Neuronal stem cell (in vitro differentiated cells): Measurements from ENCODE around the gene CRYBA2.

ENCODE experiments used
- DNase-seq: peaks from one replicate; pipeline ENCODE4 v3.0.0-alpha.2; 2013; ENCODE audit warnings: low spot score
- H2AFZ ChIP-seq: one replicate; pipeline ENCODE4 v1.6.1; 2013; ENCODE audit warnings: mild to moderate bottlenecking, low read length, inconsistent platforms
- H2AK5ac ChIP-seq: 2 replicates; pipeline ENCODE4 v1.6.1; 2013; ENCODE audit warnings: low read depth, mild to moderate bottlenecking, inconsistent platforms, low read length, moderate library complexity, mixed read lengths
- H2BK120ac ChIP-seq: 2 replicates; pipeline ENCODE4 v1.6.1; 2013; ENCODE audit warnings: low read depth, mild to moderate bottlenecking, inconsistent platforms, low read length, moderate library complexity, mixed read lengths
- H2BK12ac ChIP-seq: one replicate; pipeline ENCODE4 v1.6.1; 2013; ENCODE audit warnings: low read length, inconsistent platforms
- H2BK15ac ChIP-seq: 2 replicates; pipeline ENCODE4 v1.6.1; 2013; ENCODE audit warnings: mild to moderate bottlenecking, low read length, inconsistent platforms, mixed read lengths
- H2BK5ac ChIP-seq: one replicate; pipeline ENCODE4 v1.6.1; 2013; ENCODE audit warnings: inconsistent platforms, mild to moderate bottlenecking, low read length, moderate library complexity
- H3K14ac ChIP-seq: one replicate; pipeline ENCODE4 v1.6.1; 2013; ENCODE audit warnings: low read length, inconsistent platforms
- H3K18ac ChIP-seq: 2 replicates; pipeline ENCODE4 v1.6.1; 2013; ENCODE audit warnings: low read length, inconsistent platforms
- H3K23ac ChIP-seq: 2 replicates; pipeline ENCODE4 v1.6.1; 2013; ENCODE audit warnings: low read depth, mild to moderate bottlenecking, mixed read lengths, low read length, inconsistent platforms; ENCODE audit not compliant: poor library complexity
- H3K27ac ChIP-seq: replicated peaks from 3 replicates; pipeline ENCODE4 v1.5.1; 2013; ENCODE audit warnings: low read length, inconsistent platforms
- H3K27me3 ChIP-seq, 3 experiments: 2 replicates each; pipeline ENCODE4 v1.6.1; 2013; ENCODE audit warnings: low read length in 3 of 3, mild to moderate bottlenecking in 2 of 3, inconsistent platforms in 1 of 3, low read depth in 1 of 3, mixed read lengths in 1 of 3, moderate library complexity in 1 of 3; ENCODE audit not compliant: control insufficient read depth in 3 of 3, insufficient read depth in 3 of 3
- H3K36me3 ChIP-seq, 2 donors: replicated peaks in 1 of 2; 2 replicates each; pipeline ENCODE4 v1.6.1; 2013; ENCODE audit warnings: low read length in 2 of 2; ENCODE audit not compliant: control insufficient read depth in 2 of 2, insufficient read depth in 2 of 2
- H3K4ac ChIP-seq: 2 replicates; pipeline ENCODE4 v1.6.1; 2013; ENCODE audit warnings: inconsistent platforms, mild to moderate bottlenecking, low read length, moderate library complexity
- H3K4me1 ChIP-seq, 2 donors: 1 replicate in 1 of 2; 2 replicates in 1 of 2; pipeline ENCODE4 v1.6.1; 2013; ENCODE audit warnings: low read length in 2 of 2, low read depth in 1 of 2; ENCODE audit not compliant: control insufficient read depth in 2 of 2, insufficient read depth in 1 of 2
- H3K4me2 ChIP-seq: one replicate; pipeline ENCODE4 v1.6.1; 2013; ENCODE audit warnings: mild to moderate bottlenecking, low read length, inconsistent platforms; ENCODE audit not compliant: insufficient read depth, poor library complexity, severe bottlenecking
- H3K4me3 ChIP-seq, 2 donors: 2 replicates each; pipeline ENCODE4 v1.5.1; 2013; ENCODE audit warnings: low read length in 2 of 2, mild to moderate bottlenecking in 2 of 2, inconsistent platforms in 1 of 2, moderate library complexity in 1 of 2
- H3K79me1 ChIP-seq: one replicate; pipeline ENCODE4 v1.6.1; 2013; ENCODE audit warnings: low read depth, mild to moderate bottlenecking, inconsistent platforms, low read length, moderate library complexity
- H3K9ac ChIP-seq: one replicate; pipeline ENCODE4 v1.6.1; 2013; ENCODE audit warnings: mild to moderate bottlenecking, low read depth, low read length, inconsistent platforms; ENCODE audit not compliant: poor library complexity
- H3K9me3 ChIP-seq, 2 donors: replicated peaks in 1 of 2; 2 replicates each; pipeline versions ENCODE3 to v1.6.1; 2013; ENCODE audit warnings: low read length in 2 of 2, mild to moderate bottlenecking in 2 of 2, inconsistent platforms in 1 of 2, low read depth in 1 of 2, mixed read lengths in 1 of 2, moderate library complexity in 1 of 2; ENCODE audit not compliant: control insufficient read depth in 2 of 2, insufficient read depth in 1 of 2
- H4K8ac ChIP-seq: one replicate; pipeline ENCODE4 v1.6.1; 2013; ENCODE audit warnings: low read depth, mild to moderate bottlenecking, inconsistent platforms, low read length, moderate library complexity
- H4K91ac ChIP-seq: one replicate; pipeline ENCODE4 v1.6.1; 2013; ENCODE audit warnings: low read length, low read depth, mild to moderate bottlenecking, inconsistent platforms; ENCODE audit not compliant: poor library complexity
- WGBS, 2 donors: extraction: QIAGEN DNeasy Blood & Tissue Kit; methylation state at CpG; one replicate each; pipeline ENCODE4 v1.1.7; 2013; ENCODE audit warnings: missing lambda C conversion rate in 2 of 2, mixed read lengths in 1 of 2; ENCODE audit not compliant: insufficient read length in 2 of 2, insufficient replicate concordance in 1 of 2; ENCODE audit errors: extremely low coverage in 2 of 2; 5-methylcytosine and 5-hydroxymethylcytosine counted together
- small RNA-seq: library from polyadenylated mRNA; stranded (forward); fragments of <200 nt; extraction: miRNeasy Mini kit (QIAGEN cat#:217004); gene quantifications from one replicate; pipeline ENCODE3, GENCODE V24; 2013; ENCODE audit not compliant: insufficient read depth

CRYBA2 gene

DNA sequence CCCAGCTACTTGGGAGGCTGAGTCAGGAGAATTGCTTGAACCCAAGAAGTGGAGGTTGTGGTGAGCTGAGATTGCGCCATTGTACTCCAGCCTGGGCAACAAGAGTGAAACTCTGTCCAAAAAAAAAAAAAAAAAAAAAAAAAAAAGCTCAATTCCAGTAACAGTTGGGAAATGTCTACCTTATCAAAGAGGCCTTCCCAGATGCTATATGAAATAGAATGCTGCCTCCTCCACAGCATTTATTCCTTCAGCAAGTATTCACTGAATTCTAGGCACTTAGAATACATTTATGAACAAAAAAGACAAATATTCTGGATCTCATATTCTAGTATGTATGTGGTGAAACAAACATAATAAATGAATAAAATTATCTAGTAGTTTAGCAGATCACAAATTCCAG, 46.6 kb downstream of the CRYBA2 start:
- Histone ChIP-seq H2AK5ac (no peak overlapping the region), H3K27ac (no peak overlapping the region), H3K27me3 (peaks cover 0 to 17% (median 2%) of the 10 kb centered on the region in 3 experiments), H2BK15ac (no peak overlapping the region), H3K9me3 (no peaks in the 10 kb centered on the region), H2BK12ac (no peak overlapping the region), H3K4ac (no peak overlapping the region), H2BK5ac (no peak overlapping the region), H3K14ac (no peak overlapping the region), H4K91ac (no peak overlapping the region), H3K4me2 (no peak overlapping the region), H3K4me1 (no peaks in the 10 kb centered on the region), H3K36me3 (no peaks in the 10 kb centered on the region), H3K4me3 (no peak overlapping the region), H3K79me1 (no peaks in the 10 kb centered on the region), H3K23ac (no peak overlapping the region), H2BK120ac (no peak overlapping the region), H3K9ac (no peak overlapping the region), H4K8ac (no peak overlapping the region), H2AFZ (no peak overlapping the region), H3K18ac (no peak overlapping the region)
- no CpG with 5 or more reads among the region's 1 CpG for WGBS, 2 donors
- DNase-seq = no peak

DNA sequence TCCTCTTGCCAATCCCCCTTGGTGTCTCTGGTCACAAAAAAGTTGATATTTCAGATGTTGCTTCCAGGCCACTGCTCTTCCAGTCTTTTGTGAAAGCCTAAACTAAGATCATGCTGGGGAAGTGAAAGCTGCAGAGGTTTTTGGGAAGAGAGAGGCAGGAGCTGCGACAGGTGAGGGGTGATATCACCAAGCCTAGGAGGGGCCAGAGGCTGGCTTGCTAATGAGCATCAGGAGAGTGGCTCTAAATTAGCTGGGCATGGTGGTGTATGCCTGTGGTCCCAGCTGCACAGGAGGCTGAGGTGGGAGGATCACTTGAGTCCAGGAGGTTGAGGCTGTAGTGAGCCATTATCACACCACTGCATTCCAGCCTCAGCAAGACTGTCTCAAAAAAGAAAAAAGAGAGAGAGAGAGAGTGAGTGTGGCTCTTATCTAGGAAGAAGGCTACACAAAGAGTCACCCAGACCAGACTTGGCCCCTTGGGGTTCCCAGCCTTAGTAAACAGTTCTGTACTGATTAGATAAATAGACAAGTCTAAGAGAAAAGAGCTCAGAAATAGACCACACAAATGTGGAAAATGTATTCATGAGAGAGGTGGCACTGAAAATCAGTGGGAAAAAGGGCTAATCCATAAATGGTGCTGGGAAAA, 48.3 kb downstream of the CRYBA2 start:
- no peak for DNase-seq

More for the DNA sequence above, 48.3 kb downstream of the CRYBA2 start:
- Histone ChIP-seq H2AFZ (no peak overlapping the region), H2AK5ac (no peak overlapping the region), H3K4me1 (no peaks in the 10 kb centered on the region), H3K23ac (no peak overlapping the region), H3K18ac (no peak overlapping the region), H2BK12ac (no peak overlapping the region), H2BK15ac (no peak overlapping the region), H3K27ac (no peak overlapping the region), H3K14ac (no peak overlapping the region), H4K8ac (no peak overlapping the region), H3K4me2 (no peak overlapping the region), H3K79me1 (no peaks in the 10 kb centered on the region), H3K36me3 (no peaks in the 10 kb centered on the region), H3K4ac (no peak overlapping the region), H3K27me3 (peaks cover 0 to 14% (median 0%) of the 10 kb centered on the region in 3 experiments), H3K9me3 (no peaks in the 10 kb centered on the region), H2BK120ac (no peak overlapping the region), H4K91ac (no peak overlapping the region), H3K4me3 (no peak overlapping the region), H2BK5ac (no peak overlapping the region), H3K9ac (no peak overlapping the region)
- no CpG with 5 or more reads among the region's 1 CpG for WGBS, 2 donors

Small RNA genes within 50 kb of the gene (small RNA-seq; reads per million reads assigned to genes)
- 60.7 reads per million, percentile 94 among the genes with 10 or more reads in this experiment for gene MIR375
